ENCODE results near the gene POU2F1.

The POU2F1 gene

DNA sequence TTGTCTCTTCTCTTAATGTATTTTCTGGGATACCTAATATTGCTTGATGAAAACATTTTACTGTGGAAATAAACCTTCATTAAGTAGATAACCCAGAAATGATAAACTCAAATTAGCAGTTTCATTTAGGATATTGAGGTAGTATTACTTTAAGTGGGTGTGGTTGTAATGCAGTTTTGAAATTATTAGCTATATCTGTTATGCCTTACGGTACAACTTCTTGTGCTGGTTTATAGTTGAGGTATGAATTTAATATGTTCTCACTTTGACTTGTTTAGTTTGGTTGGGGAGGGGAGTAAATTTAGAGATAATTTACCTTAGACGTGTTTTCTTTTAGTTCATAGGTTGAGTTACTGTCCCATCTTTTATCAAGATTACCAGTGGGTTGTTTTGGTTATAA is 111.0 kb downstream of the POU2F1 start:
- no peak overlapping the region for H3K4me3 ChIP-seq (ENCODE audit: insufficient read length, low read depth)
- H3K9me3 ChIP-seq (ENCODE audit: insufficient read depth, low read length), result no peaks in the 10 kb centered on the region
- no peaks in the 10 kb centered on the region for H3K36me3 ChIP-seq (ENCODE audit: insufficient read depth, insufficient read length, low read length)
- TF ChIP-seq ZNF274 (IDR thresholded peaks at IDR 0.05; ENCODE audit: low read depth, low read length) (no peak), YY1 (IDR thresholded peaks at IDR 0.05; ENCODE audit: insufficient read depth, insufficient read length) (no peak), SUZ12 (IDR thresholded peaks at IDR 0.05; ENCODE audit: extremely low read depth, insufficient read depth, insufficient read length) (no peak)
- no peaks in the 10 kb centered on the region for H3K4me1 ChIP-seq (ENCODE audit: insufficient read depth, insufficient read length)
- no peak for DNase-seq (ENCODE audit: low read depth, low spot score)
- no peak overlapping the region for H3K9ac ChIP-seq (ENCODE audit: insufficient read length, low read depth)
- no peaks in the 10 kb centered on the region for H3K27me3 ChIP-seq (ENCODE audit: insufficient read depth, insufficient read length)

DNA sequence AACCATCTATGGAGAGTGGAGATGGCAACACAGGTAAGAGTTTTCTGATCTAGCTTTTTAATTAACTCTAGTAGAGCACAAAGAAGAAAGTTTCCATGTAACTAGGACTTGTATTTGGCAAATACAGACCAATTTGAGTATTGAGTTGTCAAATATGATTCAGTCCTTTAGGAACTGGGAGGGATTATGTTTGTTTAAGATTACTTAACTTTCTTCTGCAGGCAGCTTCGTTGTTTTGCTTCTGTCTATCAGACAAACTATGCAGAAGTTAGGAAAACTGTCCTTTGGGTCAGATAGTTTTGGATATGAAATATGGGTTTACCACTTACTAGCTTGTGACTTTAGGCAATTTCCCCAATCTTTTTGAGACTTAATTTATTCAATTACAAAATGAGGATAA is 111.8 kb downstream of the POU2F1 start:
- H3K9me3 ChIP-seq (ENCODE audit: insufficient read depth, low read length), result no peaks in the 10 kb centered on the region
- no peaks in the 10 kb centered on the region for H3K36me3 ChIP-seq (ENCODE audit: insufficient read depth, insufficient read length, low read length)
- H3K27me3 ChIP-seq (ENCODE audit: insufficient read depth, insufficient read length), result no peaks in the 10 kb centered on the region
- no peak for DNase-seq (ENCODE audit: low read depth, low spot score)
- H3K4me3 ChIP-seq (ENCODE audit: insufficient read length, low read depth), result no peak overlapping the region
- TF ChIP-seq SUZ12 (IDR thresholded peaks at IDR 0.05; ENCODE audit: extremely low read depth, insufficient read depth, insufficient read length), result no peak
- TF ChIP-seq ZNF274 (IDR thresholded peaks at IDR 0.05; ENCODE audit: low read depth, low read length), result no peak
- TF ChIP-seq YY1 (IDR thresholded peaks at IDR 0.05; ENCODE audit: insufficient read depth, insufficient read length), result no peak
- no peak overlapping the region for H3K9ac ChIP-seq (ENCODE audit: insufficient read length, low read depth)
- no peaks in the 10 kb centered on the region for H3K4me1 ChIP-seq (ENCODE audit: insufficient read depth, insufficient read length)

DNA sequence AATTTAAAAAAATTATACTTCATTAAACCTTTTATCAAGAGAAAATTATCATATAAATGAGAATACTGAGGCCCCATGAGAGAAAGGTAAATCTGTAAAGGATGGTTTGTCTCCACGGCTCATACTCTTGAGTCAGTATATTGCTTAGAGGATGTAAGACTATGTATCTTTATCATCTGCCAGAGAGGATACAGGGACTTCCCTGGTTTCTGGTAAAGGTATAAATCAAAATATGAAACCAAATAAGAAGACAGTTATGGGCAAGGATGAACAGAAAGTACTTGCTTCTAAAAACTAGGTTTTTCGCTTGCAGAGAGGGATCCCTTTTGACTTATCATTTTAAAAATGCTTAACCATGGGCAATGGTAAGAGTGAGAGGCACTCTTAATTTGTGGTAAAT is 112.4 kb downstream of the POU2F1 start:
- DNase-seq (ENCODE audit: low read depth, low spot score), result no peak
- Histone ChIP-seq H3K4me1 (ENCODE audit: insufficient read depth, insufficient read length) (no peaks in the 10 kb centered on the region), H3K27me3 (ENCODE audit: insufficient read depth, insufficient read length) (no peaks in the 10 kb centered on the region), H3K4me3 (ENCODE audit: insufficient read length, low read depth) (no peak overlapping the region), H3K9me3 (ENCODE audit: insufficient read depth, low read length) (no peaks in the 10 kb centered on the region), H3K36me3 (ENCODE audit: insufficient read depth, insufficient read length, low read length) (peaks cover under 1% of the 10 kb centered on the region), H3K9ac (ENCODE audit: insufficient read length, low read depth) (no peak overlapping the region)
- no peak for TF ChIP-seq ZNF274 (IDR thresholded peaks at IDR 0.05; ENCODE audit: low read depth, low read length)
- TF ChIP-seq YY1 (IDR thresholded peaks at IDR 0.05; ENCODE audit: insufficient read depth, insufficient read length), result no peak
- no peak for TF ChIP-seq SUZ12 (IDR thresholded peaks at IDR 0.05; ENCODE audit: extremely low read depth, insufficient read depth, insufficient read length)

DNA sequence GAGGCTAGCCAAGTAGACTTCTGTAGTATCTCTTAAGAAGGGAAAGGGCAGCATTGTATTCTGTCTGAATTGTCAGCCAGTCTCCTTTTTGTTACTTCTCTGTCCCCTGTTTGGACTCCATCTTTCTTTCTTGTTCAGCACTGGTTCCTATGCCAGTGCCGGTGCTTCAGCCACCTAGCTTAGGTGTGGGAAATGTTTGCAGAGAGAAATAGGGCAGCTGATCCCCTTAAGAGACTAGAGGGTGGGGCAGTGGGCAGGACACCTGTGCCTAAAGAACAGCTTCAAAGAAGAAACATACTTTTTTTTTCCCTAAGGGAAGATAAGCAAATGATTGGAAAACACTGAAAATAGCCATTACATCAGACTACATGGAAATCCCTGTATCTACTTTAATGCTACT is 113.0 kb downstream of the POU2F1 start:
- H3K4me1 ChIP-seq (ENCODE audit: insufficient read depth, insufficient read length), result no peaks in the 10 kb centered on the region
- TF ChIP-seq ZNF274 (IDR thresholded peaks at IDR 0.05; ENCODE audit: low read depth, low read length) (no peak), SUZ12 (IDR thresholded peaks at IDR 0.05; ENCODE audit: extremely low read depth, insufficient read depth, insufficient read length) (no peak), YY1 (IDR thresholded peaks at IDR 0.05; ENCODE audit: insufficient read depth, insufficient read length) (no peak)
- H3K4me3 ChIP-seq (ENCODE audit: insufficient read length, low read depth), result no peak overlapping the region
- no peaks in the 10 kb centered on the region for H3K9me3 ChIP-seq (ENCODE audit: insufficient read depth, low read length)
- no peaks in the 10 kb centered on the region for H3K27me3 ChIP-seq (ENCODE audit: insufficient read depth, insufficient read length)
- no peak for DNase-seq (ENCODE audit: low read depth, low spot score)
- no peak overlapping the region for H3K9ac ChIP-seq (ENCODE audit: insufficient read length, low read depth)
- peaks cover 3% of the 10 kb centered on the region for H3K36me3 ChIP-seq (ENCODE audit: insufficient read depth, insufficient read length, low read length)

DNA sequence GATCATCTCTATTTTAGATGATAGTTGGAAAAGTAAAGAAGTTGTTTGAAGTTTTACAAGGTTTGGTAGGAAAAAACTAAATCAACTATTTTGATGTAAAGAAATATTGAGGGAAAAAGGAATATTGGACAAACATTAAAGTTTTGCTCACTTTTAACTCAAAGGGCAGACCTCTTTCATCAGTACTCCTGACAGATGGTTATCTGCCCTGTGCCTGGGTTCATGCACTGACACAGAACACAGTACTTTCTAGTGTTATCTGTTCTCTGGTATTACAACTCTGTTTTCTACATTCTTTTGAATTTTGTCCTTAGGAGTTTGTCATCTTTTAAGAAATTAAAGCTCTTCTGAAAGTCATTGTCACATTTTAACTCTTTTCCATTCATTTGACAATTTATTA is 118.7 kb downstream of the POU2F1 start:
- no peaks in the 10 kb centered on the region for H3K9me3 ChIP-seq (ENCODE audit: insufficient read depth, low read length)
- no peaks in the 10 kb centered on the region for H3K27me3 ChIP-seq (ENCODE audit: insufficient read depth, insufficient read length)
- no peaks in the 10 kb centered on the region for H3K4me1 ChIP-seq (ENCODE audit: insufficient read depth, insufficient read length)
- H3K4me3 ChIP-seq (ENCODE audit: insufficient read length, low read depth), result no peak overlapping the region
- H3K36me3 ChIP-seq (ENCODE audit: insufficient read depth, insufficient read length, low read length), result peaks cover 6% of the 10 kb centered on the region
- no peak overlapping the region for H3K9ac ChIP-seq (ENCODE audit: insufficient read length, low read depth)
- DNase-seq (ENCODE audit: low read depth, low spot score), result no peak
- TF ChIP-seq ZNF274 (IDR thresholded peaks at IDR 0.05; ENCODE audit: low read depth, low read length), result no peak
- TF ChIP-seq YY1 (IDR thresholded peaks at IDR 0.05; ENCODE audit: insufficient read depth, insufficient read length), result no peak
- TF ChIP-seq SUZ12 (IDR thresholded peaks at IDR 0.05; ENCODE audit: extremely low read depth, insufficient read depth, insufficient read length), result no peak

DNA sequence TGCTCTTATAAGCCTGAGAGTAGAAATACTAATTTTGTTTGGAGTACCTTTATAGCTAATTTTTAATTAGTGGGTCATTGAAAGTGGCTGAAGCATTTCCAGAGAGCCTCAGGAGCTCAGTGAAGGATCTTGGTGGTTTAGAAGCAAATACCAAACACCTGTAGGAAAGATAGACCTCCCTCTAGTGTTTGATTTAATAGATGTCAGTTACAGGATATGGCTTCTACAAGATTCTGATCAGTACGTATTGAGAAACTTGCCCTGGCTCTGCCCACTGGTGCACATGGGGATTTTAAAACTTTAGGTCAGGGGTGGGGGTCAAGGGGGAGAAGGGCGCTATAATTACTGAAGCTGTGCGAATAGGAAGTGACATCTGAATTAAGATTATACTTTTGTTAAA is 122.2 kb downstream of the POU2F1 start:
- no peak for DNase-seq (ENCODE audit: low read depth, low spot score)
- Histone ChIP-seq H3K36me3 (ENCODE audit: insufficient read depth, insufficient read length, low read length) (peaks cover 6% of the 10 kb centered on the region), H3K9me3 (ENCODE audit: insufficient read depth, low read length) (no peaks in the 10 kb centered on the region), H3K4me3 (ENCODE audit: insufficient read length, low read depth) (no peak overlapping the region), H3K4me1 (ENCODE audit: insufficient read depth, insufficient read length) (no peaks in the 10 kb centered on the region), H3K9ac (ENCODE audit: insufficient read length, low read depth) (no peak overlapping the region), H3K27me3 (ENCODE audit: insufficient read depth, insufficient read length) (no peaks in the 10 kb centered on the region)
- no peak for TF ChIP-seq SUZ12 (IDR thresholded peaks at IDR 0.05; ENCODE audit: extremely low read depth, insufficient read depth, insufficient read length)
- TF ChIP-seq ZNF274 (IDR thresholded peaks at IDR 0.05; ENCODE audit: low read depth, low read length), result no peak
- no peak for TF ChIP-seq YY1 (IDR thresholded peaks at IDR 0.05; ENCODE audit: insufficient read depth, insufficient read length)

DNA sequence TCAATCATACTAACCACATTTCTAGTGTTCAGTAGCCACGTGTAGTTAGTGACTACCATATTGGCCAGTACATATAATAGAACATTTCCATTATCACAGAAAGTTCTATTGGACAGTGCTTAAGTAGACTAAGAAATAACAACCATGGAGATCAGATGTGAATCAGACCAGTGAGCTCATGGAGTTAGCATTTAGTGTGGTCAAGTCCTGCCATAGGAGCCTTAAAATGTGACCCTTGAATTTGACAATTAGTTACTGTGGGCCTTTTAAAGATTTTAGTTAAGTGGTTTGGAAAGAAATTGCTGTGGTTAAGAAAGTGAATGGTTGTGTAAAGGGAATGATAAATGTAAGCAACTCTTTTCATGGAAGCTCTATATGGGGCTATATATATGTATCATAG is 123.4 kb downstream of the POU2F1 start:
- no peak overlapping the region for H3K4me3 ChIP-seq (ENCODE audit: insufficient read length, low read depth)
- TF ChIP-seq ZNF274 (IDR thresholded peaks at IDR 0.05; ENCODE audit: low read depth, low read length), result no peak
- TF ChIP-seq YY1 (IDR thresholded peaks at IDR 0.05; ENCODE audit: insufficient read depth, insufficient read length), result no peak
- no peak for TF ChIP-seq SUZ12 (IDR thresholded peaks at IDR 0.05; ENCODE audit: extremely low read depth, insufficient read depth, insufficient read length)
- H3K9me3 ChIP-seq (ENCODE audit: insufficient read depth, low read length), result no peaks in the 10 kb centered on the region
- H3K4me1 ChIP-seq (ENCODE audit: insufficient read depth, insufficient read length), result no peaks in the 10 kb centered on the region
- H3K27me3 ChIP-seq (ENCODE audit: insufficient read depth, insufficient read length), result no peaks in the 10 kb centered on the region
- no peak overlapping the region for H3K9ac ChIP-seq (ENCODE audit: insufficient read length, low read depth)
- peaks cover 3% of the 10 kb centered on the region for H3K36me3 ChIP-seq (ENCODE audit: insufficient read depth, insufficient read length, low read length)
- DNase-seq (ENCODE audit: low read depth, low spot score), result no peak
